ENCODE measurements around the gene ZNF710.
"Not testable (repeated sequence)": the region's sequence is repeated elsewhere in the genome, so short reads cannot be mapped to it uniquely, and the experiment has no call there.

Gene ZNF710

GRCh38 chr15:90062023-90062442, 60.9 kb downstream of the ZNF710 start:
- H3K27me3 ChIP-seq (ENCODE audit: control insufficient read depth, insufficient read depth, low read length): no peaks in the 10 kb centered on the region
- H3K27ac ChIP-seq (ENCODE audit: low read depth, low read length): peak overlapping the region; percentile 83
- peak overlapping the region; percentile 70 for H3K9ac ChIP-seq (ENCODE audit: low read length)
- H3K4me1 ChIP-seq (ENCODE audit: control insufficient read depth, insufficient read depth, low read length): peaks cover 63% of the 10 kb centered on the region
- H3K9me3 ChIP-seq (ENCODE audit: control insufficient read depth, insufficient read depth, low read depth, low read length): no peaks in the 10 kb centered on the region; the same call in 1 of the 2 replicates
- 0 out of 2 replicates have a peak, but pooled peaks cover 2% of the 10 kb centered on the region for H3K36me3 ChIP-seq (ENCODE audit: control insufficient read depth, insufficient read depth, low read length)
- H3K4me3 ChIP-seq (ENCODE audit: low read depth, low read length): no peak overlapping the region

GRCh38 chr15:90062462-90062932, 61.4 kb downstream of the ZNF710 start:
- no peaks in the 10 kb centered on the region; the same call in 1 of the 2 replicates for H3K9me3 ChIP-seq (ENCODE audit: control insufficient read depth, insufficient read depth, low read depth, low read length)
- peak overlapping the region; percentile 70 for H3K9ac ChIP-seq (ENCODE audit: low read length)
- H3K36me3 ChIP-seq (ENCODE audit: control insufficient read depth, insufficient read depth, low read length): 0 out of 2 replicates have a peak, but pooled peaks cover 6% of the 10 kb centered on the region
- peak overlapping the region; percentile 83 for H3K27ac ChIP-seq (ENCODE audit: low read depth, low read length)
- H3K27me3 ChIP-seq (ENCODE audit: control insufficient read depth, insufficient read depth, low read length): no peaks in the 10 kb centered on the region
- no peak overlapping the region for H3K4me3 ChIP-seq (ENCODE audit: low read depth, low read length)
- H3K4me1 ChIP-seq (ENCODE audit: control insufficient read depth, insufficient read depth, low read length): peaks cover 63% of the 10 kb centered on the region

- Histone ChIP-seq H3K4me1 (ENCODE audit: control insufficient read depth, insufficient read depth, low read length) (peaks cover 59% of the 10 kb centered on the region), H3K27ac (ENCODE audit: low read depth, low read length) (peak overlapping the region; percentile 83; the same call in 1 of the 2 replicates), H3K4me3 (ENCODE audit: low read depth, low read length) (no peak overlapping the region), H3K9me3 (ENCODE audit: control insufficient read depth, insufficient read depth, low read depth, low read length) (no peaks in the 10 kb centered on the region; the same call in 1 of the 2 replicates), H3K27me3 (ENCODE audit: control insufficient read depth, insufficient read depth, low read length) (no peaks in the 10 kb centered on the region), H3K36me3 (ENCODE audit: control insufficient read depth, insufficient read depth, low read length) (peaks cover 12% of the 10 kb centered on the region), H3K9ac (ENCODE audit: low read length) (peak overlapping the region; percentile 70)
Observed at GRCh38 chr15:90062973-90063769, 62.0 kb downstream of the ZNF710 start.

GRCh38 chr15:90063770-90064247, 62.7 kb downstream of the ZNF710 start:
- no peak overlapping the region for H3K4me3 ChIP-seq (ENCODE audit: low read depth, low read length)
- H3K27ac ChIP-seq (ENCODE audit: low read depth, low read length): peak overlapping the region; percentile 83; the same call in 1 of the 2 replicates
- no peaks in the 10 kb centered on the region for H3K27me3 ChIP-seq (ENCODE audit: control insufficient read depth, insufficient read depth, low read length)
- peak overlapping the region; percentile 70 for H3K9ac ChIP-seq (ENCODE audit: low read length)
- H3K9me3 ChIP-seq (ENCODE audit: control insufficient read depth, insufficient read depth, low read depth, low read length): no peaks in the 10 kb centered on the region; the same call in 1 of the 2 replicates
- peaks cover 16% of the 10 kb centered on the region for H3K36me3 ChIP-seq (ENCODE audit: control insufficient read depth, insufficient read depth, low read length)
- peaks cover 56% of the 10 kb centered on the region for H3K4me1 ChIP-seq (ENCODE audit: control insufficient read depth, insufficient read depth, low read length)

- Histone ChIP-seq H3K27me3 (ENCODE audit: control insufficient read depth, insufficient read depth, low read length) (no peaks in the 10 kb centered on the region), H3K4me3 (ENCODE audit: low read depth, low read length) (no peak overlapping the region; the same call in 1 of the 2 replicates), H3K36me3 (ENCODE audit: control insufficient read depth, insufficient read depth, low read length) (peaks cover 16% of the 10 kb centered on the region), H3K27ac (ENCODE audit: low read depth, low read length) (peak overlapping the region; percentile 49; the same call in 1 of the 2 replicates), H3K9ac (ENCODE audit: low read length) (peak overlapping the region; percentile 41), H3K9me3 (ENCODE audit: control insufficient read depth, insufficient read depth, low read depth, low read length) (no peaks in the 10 kb centered on the region), H3K4me1 (ENCODE audit: control insufficient read depth, insufficient read depth, low read length) (peaks cover 44% of the 10 kb centered on the region)
Observed at GRCh38 chr15:90064911-90065681, 64.0 kb downstream of the ZNF710 start.

GRCh38 chr15:90065682-90066049, 64.5 kb downstream of the ZNF710 start:
- H3K4me3 ChIP-seq (ENCODE audit: low read depth, low read length): no peak overlapping the region
- no peak overlapping the region for H3K27ac ChIP-seq (ENCODE audit: low read depth, low read length)
- H3K27me3 ChIP-seq (ENCODE audit: control insufficient read depth, insufficient read depth, low read length): no peaks in the 10 kb centered on the region
- H3K4me1 ChIP-seq (ENCODE audit: control insufficient read depth, insufficient read depth, low read length): peaks cover 43% of the 10 kb centered on the region
- H3K9ac ChIP-seq (ENCODE audit: low read length): no peak overlapping the region
- peaks cover 16% of the 10 kb centered on the region for H3K36me3 ChIP-seq (ENCODE audit: control insufficient read depth, insufficient read depth, low read length)
- no peaks in the 10 kb centered on the region for H3K9me3 ChIP-seq (ENCODE audit: control insufficient read depth, insufficient read depth, low read depth, low read length)

- Histone ChIP-seq H3K27ac (ENCODE audit: low read depth, low read length) (no peak overlapping the region), H3K4me3 (ENCODE audit: low read depth, low read length) (no peak overlapping the region), H3K36me3 (ENCODE audit: control insufficient read depth, insufficient read depth, low read length) (peaks cover 16% of the 10 kb centered on the region), H3K4me1 (ENCODE audit: control insufficient read depth, insufficient read depth, low read length) (peaks cover 30% of the 10 kb centered on the region), H3K9me3 (ENCODE audit: control insufficient read depth, insufficient read depth, low read depth, low read length) (no peaks in the 10 kb centered on the region), H3K9ac (ENCODE audit: low read length) (no peak overlapping the region), H3K27me3 (ENCODE audit: control insufficient read depth, insufficient read depth, low read length) (no peaks in the 10 kb centered on the region)
Observed at GRCh38 chr15:90067181-90067952, 66.2 kb downstream of the ZNF710 start.

GRCh38 chr15:90067953-90068606, 67.0 kb downstream of the ZNF710 start:
- no peak overlapping the region for H3K4me3 ChIP-seq (ENCODE audit: low read depth, low read length)
- H3K27ac ChIP-seq (ENCODE audit: low read depth, low read length): no peak overlapping the region
- H3K4me1 ChIP-seq (ENCODE audit: control insufficient read depth, insufficient read depth, low read length): peaks cover 26% of the 10 kb centered on the region
- H3K36me3 ChIP-seq (ENCODE audit: control insufficient read depth, insufficient read depth, low read length): peaks cover 19% of the 10 kb centered on the region
- no peak overlapping the region for H3K9ac ChIP-seq (ENCODE audit: low read length)
- H3K9me3 ChIP-seq (ENCODE audit: control insufficient read depth, insufficient read depth, low read depth, low read length): no peaks in the 10 kb centered on the region
- H3K27me3 ChIP-seq (ENCODE audit: control insufficient read depth, insufficient read depth, low read length): no peaks in the 10 kb centered on the region

GRCh38 chr15:90070623-90071022, 69.5 kb downstream of the ZNF710 start:
- not testable (repeated sequence) for H3K9ac ChIP-seq (ENCODE audit: low read length); H3K27me3 ChIP-seq (ENCODE audit: control insufficient read depth, insufficient read depth, low read length); H3K4me3 ChIP-seq (ENCODE audit: low read depth, low read length); H3K27ac ChIP-seq (ENCODE audit: low read depth, low read length); H3K9me3 ChIP-seq (ENCODE audit: control insufficient read depth, insufficient read depth, low read depth, low read length)
- Histone ChIP-seq H3K36me3 (ENCODE audit: control insufficient read depth, insufficient read depth, low read length) (peaks cover 23% of the 10 kb centered on the region), H3K4me1 (ENCODE audit: control insufficient read depth, insufficient read depth, low read length) (peaks cover 13% of the 10 kb centered on the region)

- H3K27ac ChIP-seq (ENCODE audit: low read depth, low read length): no peak overlapping the region
- H3K4me3 ChIP-seq (ENCODE audit: low read depth, low read length): no peak overlapping the region
- H3K4me1 ChIP-seq (ENCODE audit: control insufficient read depth, insufficient read depth, low read length): peaks cover 20% of the 10 kb centered on the region
- no peak overlapping the region for H3K9ac ChIP-seq (ENCODE audit: low read length)
- H3K9me3 ChIP-seq (ENCODE audit: control insufficient read depth, insufficient read depth, low read depth, low read length): no peaks in the 10 kb centered on the region
- no peaks in the 10 kb centered on the region for H3K27me3 ChIP-seq (ENCODE audit: control insufficient read depth, insufficient read depth, low read length)
- H3K36me3 ChIP-seq (ENCODE audit: control insufficient read depth, insufficient read depth, low read length): peaks cover 23% of the 10 kb centered on the region
Observed at GRCh38 chr15:90071220-90071807, 70.2 kb downstream of the ZNF710 start.
